H1 (cell line): ENCODE measurements around the gene CD63. TPM values are rescaled to one million over a fixed set of nuclear protein-coding genes. Genes with fewer than 3 reads are reported as not detected.

Experiments
- CTCF ChIA-PET: fragments of 300-600 bp; sonication (Branson Sonifier 250); formaldehyde crosslinking; loops from one replicate; lab custom pipeline; 2021; ENCODE audit not compliant: partially characterized antibody; lab: Charles Lee
- POLR2A ChIA-PET: fragments of 300-600 bp; sonication (Branson Sonifier 250); formaldehyde crosslinking; loops from one replicate; lab custom pipeline; 2021; ENCODE audit warnings: inconsistent platforms; ENCODE audit not compliant: partially characterized antibody; lab: Charles Lee
- DNase-seq, 2 experiments: peaks; one replicate each; pipeline versions ENCODE4 v3.0.0 to v3.0.0-alpha.2; 2010 to 2022; ENCODE audit warnings: low spot score in 2 of 2, low read depth in 1 of 2, mixed read lengths in 1 of 2
- FAIRE-seq: peaks from 2 replicates; lab custom pipeline; 2011; peaks lifted over from hg19 to GRCh38; lab: Jason Lieb, UNC
- H2AFZ ChIP-seq: 2 replicates; pipeline ENCODE4 v1.8.1; 2012; ENCODE audit warnings: low read length, inconsistent platforms
- H2AK5ac ChIP-seq: 2 replicates; pipeline ENCODE4 v1.6.1; 2013; ENCODE audit warnings: low read depth, low read length
- H2BK120ac ChIP-seq: replicated peaks from 2 replicates; pipeline ENCODE3; 2013; ENCODE audit warnings: low read depth, low read length, inconsistent platforms
- H2BK12ac ChIP-seq: 2 replicates; pipeline ENCODE4 v1.6.1; 2013; ENCODE audit warnings: low read depth, low read length
- H2BK15ac ChIP-seq: 2 replicates; pipeline ENCODE4 v1.6.1; 2013; ENCODE audit warnings: low read length
- H2BK20ac ChIP-seq: 2 replicates; pipeline ENCODE4 v1.6.1; 2013; ENCODE audit warnings: low read length
- H2BK5ac ChIP-seq: 2 replicates; pipeline ENCODE4 v1.6.1; 2013; ENCODE audit warnings: low read depth, low read length
- H3K14ac ChIP-seq: 2 replicates; pipeline ENCODE4 v1.6.1; 2013; ENCODE audit warnings: inconsistent platforms; ENCODE audit not compliant: insufficient read length
- H3K18ac ChIP-seq: 2 replicates; pipeline ENCODE4 v1.6.1; 2013; ENCODE audit warnings: low read length; ENCODE audit errors: extremely low read depth
- H3K23ac ChIP-seq: 2 replicates; pipeline ENCODE4 v1.6.1; 2013; ENCODE audit warnings: inconsistent platforms; ENCODE audit not compliant: insufficient read length
- H3K23me2 ChIP-seq: 2 replicates; pipeline ENCODE4 v1.6.1; 2013; ENCODE audit warnings: low read depth, low read length
- H3K27ac ChIP-seq: 2 replicates; pipeline ENCODE4 v1.6.1; 2011; ENCODE audit warnings: low read depth, low read length, inconsistent platforms
- H3K27me3 ChIP-seq, 4 experiments: replicated peaks in 1 of 4; 1 replicate in 1 of 4; 2 replicates in 3 of 4; pipeline versions ENCODE4 v1.6.1 to v1.8.1; 2011 to 2013; ENCODE audit warnings: low read length in 3 of 4, mild to moderate bottlenecking in 3 of 4, inconsistent platforms in 2 of 4, mixed read lengths in 2 of 4, moderate library complexity in 1 of 4; ENCODE audit not compliant: control insufficient read depth in 3 of 4, insufficient read depth in 3 of 4; ENCODE audit errors: extremely low read depth in 1 of 4
- H3K36me3 ChIP-seq, 4 experiments: 2 replicates each; pipeline versions ENCODE4 v1.6.1 to v1.8.1; 2011 to 2013; ENCODE audit warnings: mild to moderate bottlenecking in 4 of 4, low read length in 3 of 4, moderate library complexity in 2 of 4, control low read depth in 1 of 4, inconsistent platforms in 1 of 4; ENCODE audit not compliant: insufficient read depth in 4 of 4, control insufficient read depth in 2 of 4
- H3K4ac ChIP-seq: replicated peaks from 2 replicates; pipeline ENCODE3; 2013; ENCODE audit warnings: low read length, low read depth, mixed read lengths, inconsistent platforms; ENCODE audit not compliant: insufficient read length
- H3K4me1 ChIP-seq, 4 experiments: replicated peaks in 1 of 4; 1 replicate in 1 of 4; 2 replicates in 3 of 4; pipeline versions ENCODE4 v1.6.1 to v1.8.1; 2011 to 2013; ENCODE audit warnings: low read length in 3 of 4, inconsistent platforms in 2 of 4, mixed read lengths in 1 of 4; ENCODE audit not compliant: insufficient read depth in 4 of 4, control insufficient read depth in 3 of 4
- H3K4me2 ChIP-seq, 2 experiments: 2 replicates each; pipeline versions ENCODE4 v1.6.1 to v1.8.1; 2011 to 2013; ENCODE audit warnings: low read depth in 2 of 2, low read length in 2 of 2, control low read depth in 1 of 2, inconsistent platforms in 1 of 2, mild to moderate bottlenecking in 1 of 2; ENCODE audit not compliant: insufficient read depth in 1 of 2
- H3K4me3 ChIP-seq, 4 experiments: fragments of 200-600, 300-600 bp in 1 of 4; sonication (generic), shearing (Covaris generic), sonication (Bioruptor Twin) in 1 of 4; 2 replicates each; pipeline versions ENCODE4 v1.5.1 to v1.8.1; 2011 to 2016; ENCODE audit warnings: low read length in 4 of 4, low read depth in 3 of 4, control low read depth in 2 of 4, inconsistent platforms in 2 of 4, mild to moderate bottlenecking in 2 of 4, mixed read lengths in 1 of 4, moderate library complexity in 1 of 4; ENCODE audit not compliant: insufficient read depth in 2 of 4; ENCODE audit errors: extremely low read depth in 1 of 4
- H3K56ac ChIP-seq: replicated peaks from 2 replicates; pipeline ENCODE3; 2013; ENCODE audit warnings: low read depth, mild to moderate bottlenecking, mixed read lengths, low read length, inconsistent platforms; ENCODE audit not compliant: insufficient read length
- H3K79me1 ChIP-seq: 2 replicates; pipeline ENCODE4 v1.6.1; 2013; ENCODE audit warnings: low read depth, low read length, control low read depth
- H3K79me2 ChIP-seq, 2 experiments: 2 replicates each; pipeline versions ENCODE4 v1.6.1 to v1.8.1; 2012 to 2013; ENCODE audit warnings: low read length in 2 of 2, mild to moderate bottlenecking in 2 of 2, inconsistent platforms in 1 of 2; ENCODE audit not compliant: insufficient read depth in 2 of 2, control insufficient read depth in 1 of 2
- H3K9ac ChIP-seq, 4 experiments: replicated peaks in 1 of 4; 1 replicate in 1 of 4; 2 replicates in 3 of 4; pipeline versions ENCODE4 v1.6.1 to v1.8.1; 2011 to 2013; ENCODE audit warnings: low read depth in 3 of 4, low read length in 3 of 4, control low read depth in 2 of 4, mild to moderate bottlenecking in 2 of 4, moderate library complexity in 2 of 4, inconsistent platforms in 1 of 4; ENCODE audit errors: extremely low read depth in 1 of 4
- H3K9me3 ChIP-seq, 2 experiments: 2 replicates each; pipeline versions ENCODE4 v1.6.1 to v1.8.1; 2012 to 2013; ENCODE audit warnings: mild to moderate bottlenecking in 2 of 2, moderate library complexity in 2 of 2, control low read depth in 1 of 2, inconsistent platforms in 1 of 2, low read depth in 1 of 2, low read length in 1 of 2, mixed read lengths in 1 of 2; ENCODE audit not compliant: insufficient read depth in 2 of 2
- H4K20me1 ChIP-seq, 2 experiments: replicated peaks in 1 of 2; 2 replicates each; pipeline versions ENCODE3 to v1.8.1; 2011 to 2013; ENCODE audit warnings: inconsistent platforms in 2 of 2, low read length in 2 of 2, mild to moderate bottlenecking in 1 of 2; ENCODE audit not compliant: insufficient read depth in 2 of 2, control insufficient read depth in 1 of 2
- H4K5ac ChIP-seq: 2 replicates; pipeline ENCODE4 v1.6.1; 2013; ENCODE audit warnings: low read length, low read depth, mixed read lengths, inconsistent platforms; ENCODE audit not compliant: insufficient read length
- H4K8ac ChIP-seq: 2 replicates; pipeline ENCODE4 v1.8.0; 2013; ENCODE audit warnings: mild to moderate bottlenecking, moderate library complexity, low read length, inconsistent platforms; ENCODE audit not compliant: insufficient read depth; ENCODE audit errors: extremely low read depth
- H4K91ac ChIP-seq: replicated peaks from 2 replicates; pipeline ENCODE3; 2013; ENCODE audit warnings: low read length, mixed read lengths, inconsistent platforms; ENCODE audit not compliant: insufficient read length
- CEBPB ChIP-seq: IDR thresholded peaks from 2 replicates; pipeline ENCODE4 v1.6.1; 2012; ENCODE audit warnings: low read depth, low read length
- TCF12 ChIP-seq: IDR thresholded peaks from 2 replicates; pipeline ENCODE4 v1.6.1; 2011; ENCODE audit warnings: low read depth, mild to moderate bottlenecking, low read length
- WGBS, 2 experiments: shearing (Covaris generic) in 1 of 2; methylation state at CpG; one replicate each; pipeline versions ENCODE4 v1.1.6 to v1.1.7; 2013 to 2015; ENCODE audit warnings: low lambda C conversion rate in 2 of 2, mixed read lengths in 2 of 2, inconsistent platforms in 1 of 2, low coverage in 1 of 2, missing lambda C conversion rate in 1 of 2; ENCODE audit not compliant: insufficient replicate concordance in 2 of 2, insufficient coverage in 1 of 2, insufficient read length in 1 of 2; ENCODE audit errors: extremely low coverage in 1 of 2, missing lambda C conversion rate in 1 of 2; 5-methylcytosine and 5-hydroxymethylcytosine counted together
- polyA plus RNA-seq, 7 experiments: library from polyadenylated mRNA; depleted of rRNA in 3 of 7; stranded (reverse) in 5 of 7; unstranded in 2 of 7; fragments of >200 nt in 5 of 7; fragments of 200-250 nt in 2 of 7; gene quantifications; 1 replicate in 5 of 7; 2 replicates in 1 of 7; 4 replicates in 1 of 7; pipeline versions ENCODE4 v1.2.1 to v1.2.3, GENCODE V29; 2011 to 2013; ENCODE audit warnings: missing spikeins in 2 of 7, mixed read lengths in 2 of 7
- total RNA-seq: library from RNA; stranded (reverse); fragmentation: NEBNext Ultra II Directional; extraction: Animal tissue kit (Norgen Biotek cat#: 25700); gene quantifications from 2 replicates; pipeline ENCODE4 v1.2.1, GENCODE V29; 2021

CD63 gene
- total and polyA plus RNA-seq, 2 of the 8 experiments (the other 6 are each of a cell fraction or from before 2014, with no cell fraction given) = 440 to 526 TPM

GRCh38 chr12:55702861-55703260 is 25.9 kb downstream of the CD63 start:
- Histone ChIP-seq H3K27me3 (peaks cover 0 to 3% (median 0%) of the 10 kb centered on the region in 4 experiments; a peak in 3 of 7 replicates), H3K18ac (no peak overlapping the region), H3K9me3 (no peaks in the 10 kb centered on the region), H2BK20ac (no peak overlapping the region), H3K56ac (no peak overlapping the region), H2BK12ac (no peak overlapping the region), H2BK5ac (0 out of 2 replicates have a peak overlapping the region, but pooled peaks have one; percentile 16), H3K14ac (no peak overlapping the region), H2BK120ac (no peak overlapping the region), H3K23me2 (peaks cover 11% of the 10 kb centered on the region; the same call in 1 of the 2 replicates), H2AFZ (no peak overlapping the region), H3K4ac (no peak overlapping the region), H4K20me1 (peaks cover 0 to 16% of the 10 kb centered on the region in 2 experiments), H2AK5ac (no peak overlapping the region), H4K8ac (no peak overlapping the region), H3K23ac (no peak overlapping the region), H4K91ac (no peak overlapping the region), H3K27ac (no peak overlapping the region; the same call in 1 of the 2 replicates), H3K4me2 (no peak overlapping the region), H2BK15ac (no peak overlapping the region), H3K79me1 (peaks cover 14% of the 10 kb centered on the region; the same call in 1 of the 2 replicates), H3K4me3 (no peak overlapping the region), H4K5ac (no peak overlapping the region), H3K9ac (no peak overlapping the region), H3K4me1 (peaks cover 0 to 13% (median 6%) of the 10 kb centered on the region in 4 experiments; a peak in 5 of 7 replicates), H3K36me3 (peaks cover 0 to 3% (median 1%) of the 10 kb centered on the region in 4 experiments; a peak in 2 of 8 replicates), H3K79me2 (peaks cover 0 to 32% of the 10 kb centered on the region in 2 experiments; a peak in 2 of 4 replicates)
- ChIA-PET POLR2A (no interaction called here), CTCF (interaction anchor here (0.6 to 5.1 kb wide), 7 partner anchors 11 to 46 kb away, joined by 3 to 38 read pairs (median 3); partner anchors contain the start of gene RDH5)
- WGBS, 2 experiments = 94% methylated on average over 8 of the region's 8 CpGs; no CpG with 5 or more reads in 1 of the 2 experiments
- FAIRE-seq (no peak), DNase-seq (no peak)
- TF ChIP-seq TCF12 = no peak
- TF ChIP-seq CEBPB = no peak
